Parathyroid adenoma (tissue), 2 donors: ENCODE measurements around the gene B3GAT3.
A peak's percentile ranks its signal among the peaks of the same experiment; 100 is the strongest.

Experiments used
- H2AFZ ChIP-seq: fragments of 300-600 bp; sonication (generic); one replicate; pipeline ENCODE4 v1.7.0; 2017; ENCODE audit warnings: antibody characterized with exemption, mild to moderate bottlenecking
- H3K27ac ChIP-seq: fragments of 300-600 bp; sonication (generic); one replicate; pipeline ENCODE4 v1.7.0; 2017
- H3K27me3 ChIP-seq: fragments of 300-600 bp; sonication (generic); one replicate; pipeline ENCODE4 v1.7.0; 2017; ENCODE audit warnings: low read length; ENCODE audit not compliant: control insufficient read depth, insufficient read depth
- H3K36me3 ChIP-seq: fragments of 300-600 bp; sonication (generic); one replicate; pipeline ENCODE4 v1.7.0; 2017; ENCODE audit warnings: low read length; ENCODE audit not compliant: control insufficient read depth, insufficient read depth
- H3K4me1 ChIP-seq: fragments of 300-600 bp; sonication (generic); one replicate; pipeline ENCODE4 v1.7.0; 2017; ENCODE audit warnings: control low read depth
- H3K4me2 ChIP-seq: fragments of 300-600 bp; sonication (generic); one replicate; pipeline ENCODE4 v1.7.0; 2017; ENCODE audit warnings: low read length
- H3K4me3 ChIP-seq: fragments of 300-600 bp; sonication (generic); one replicate; pipeline ENCODE4 v1.7.0; 2017; ENCODE audit warnings: low read depth, low read length
- H3K79me2 ChIP-seq: fragments of 300-600 bp; sonication (generic); one replicate; pipeline ENCODE4 v1.7.0; 2017; ENCODE audit warnings: control low read depth
- H3K9ac ChIP-seq: fragments of 300-600 bp; sonication (generic); one replicate; pipeline ENCODE4 v1.7.0; 2017; ENCODE audit warnings: mild to moderate bottlenecking
- H3K9me3 ChIP-seq: fragments of 300-600 bp; sonication (generic); one replicate; pipeline ENCODE4 v1.7.0; 2017; ENCODE audit warnings: low read length; ENCODE audit not compliant: control insufficient read depth
- TF ChIP-seq, protein P1 (sequence below): fragments of 300-600 bp; sonication (generic); IDR thresholded peaks from one replicate; pipeline ENCODE4 v1.7.0; 2017; ENCODE audit warnings: antibody characterized with exemption, mild to moderate bottlenecking
- donor health status: primary hyperparathyroidism.

Gene B3GAT3

GRCh38 chr11:62575837-62576236, 45.9 kb downstream of the B3GAT3 start:
- Histone ChIP-seq H3K27me3 (no peaks in the 10 kb centered on the region), H2AFZ (no peak overlapping the region), H3K79me2 (no peaks in the 10 kb centered on the region), H3K9me3 (no peaks in the 10 kb centered on the region), H3K36me3 (no peaks in the 10 kb centered on the region), H3K4me3 (no peak overlapping the region), H3K4me1 (no peaks in the 10 kb centered on the region), H3K9ac (no peak overlapping the region), H3K27ac (peak overlapping the region; percentile 69), H3K4me2 (no peak overlapping the region)
- TF ChIP-seq, protein P1, sequence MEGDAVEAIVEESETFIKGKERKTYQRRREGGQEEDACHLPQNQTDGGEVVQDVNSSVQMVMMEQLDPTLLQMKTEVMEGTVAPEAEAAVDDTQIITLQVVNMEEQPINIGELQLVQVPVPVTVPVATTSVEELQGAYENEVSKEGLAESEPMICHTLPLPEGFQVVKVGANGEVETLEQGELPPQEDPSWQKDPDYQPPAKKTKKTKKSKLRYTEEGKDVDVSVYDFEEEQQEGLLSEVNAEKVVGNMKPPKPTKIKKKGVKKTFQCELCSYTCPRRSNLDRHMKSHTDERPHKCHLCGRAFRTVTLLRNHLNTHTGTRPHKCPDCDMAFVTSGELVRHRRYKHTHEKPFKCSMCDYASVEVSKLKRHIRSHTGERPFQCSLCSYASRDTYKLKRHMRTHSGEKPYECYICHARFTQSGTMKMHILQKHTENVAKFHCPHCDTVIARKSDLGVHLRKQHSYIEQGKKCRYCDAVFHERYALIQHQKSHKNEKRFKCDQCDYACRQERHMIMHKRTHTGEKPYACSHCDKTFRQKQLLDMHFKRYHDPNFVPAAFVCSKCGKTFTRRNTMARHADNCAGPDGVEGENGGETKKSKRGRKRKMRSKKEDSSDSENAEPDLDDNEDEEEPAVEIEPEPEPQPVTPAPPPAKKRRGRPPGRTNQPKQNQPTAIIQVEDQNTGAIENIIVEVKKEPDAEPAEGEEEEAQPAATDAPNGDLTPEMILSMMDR, result no peak

- Histone ChIP-seq H3K4me2 (peak overlapping the region; percentile 75), H3K79me2 (no peaks in the 10 kb centered on the region), H3K4me3 (no peak overlapping the region), H3K36me3 (no peaks in the 10 kb centered on the region), H2AFZ (no peak overlapping the region), H3K27me3 (no peaks in the 10 kb centered on the region), H3K4me1 (no peaks in the 10 kb centered on the region), H3K27ac (peak overlapping the region; percentile 29), H3K9ac (no peak overlapping the region), H3K9me3 (no peaks in the 10 kb centered on the region)
- TF ChIP-seq, protein P1, result no peak
Measured at GRCh38 chr11:62575156-62575555, 46.6 kb downstream of the B3GAT3 start.

DNA sequence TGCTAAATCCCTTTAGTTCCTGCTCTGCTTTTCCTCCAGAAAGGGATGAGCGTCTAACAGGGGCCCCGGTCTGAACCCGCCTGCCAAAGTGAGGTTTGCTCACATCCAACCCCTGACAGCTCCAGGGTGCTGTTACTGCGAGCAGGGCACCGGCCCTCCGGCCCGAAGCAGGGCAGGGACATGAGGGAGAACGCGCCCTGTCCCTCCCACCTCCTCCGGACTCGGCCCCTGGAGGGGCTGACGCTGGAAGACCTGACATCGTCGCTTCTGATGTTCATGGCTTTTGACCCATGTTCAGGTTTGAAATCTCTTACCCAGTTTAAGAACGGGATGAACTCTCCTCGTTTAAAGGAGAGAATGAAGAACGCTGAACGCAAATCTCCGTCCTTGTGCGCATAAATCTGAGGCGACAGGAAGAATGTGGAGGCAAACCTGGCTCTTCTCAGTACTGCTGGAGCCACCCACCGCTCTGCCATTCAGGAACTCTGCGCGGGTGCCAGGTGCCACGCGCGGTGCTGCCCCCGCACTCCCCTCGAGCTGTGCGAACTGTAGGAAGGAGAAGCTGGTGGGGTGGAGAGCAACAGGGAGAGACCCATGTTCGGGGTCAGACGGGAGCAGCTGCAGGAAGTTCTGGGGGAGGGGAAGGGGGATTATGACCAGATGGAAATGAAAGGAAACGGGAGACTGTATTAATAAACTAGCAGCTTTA, 47.3 kb downstream of the B3GAT3 start:
- no peaks in the 10 kb centered on the region for H3K27me3 ChIP-seq
- no peaks in the 10 kb centered on the region for H3K79me2 ChIP-seq
- peak overlapping the region; percentile 75 for H3K4me2 ChIP-seq
- no peaks in the 10 kb centered on the region for H3K9me3 ChIP-seq
- peak overlapping the region; percentile 80 for H3K27ac ChIP-seq
- no peaks in the 10 kb centered on the region for H3K36me3 ChIP-seq
- peak overlapping the region; percentile 88 for H3K4me3 ChIP-seq
- H3K9ac ChIP-seq, result no peak overlapping the region
- no peaks in the 10 kb centered on the region for H3K4me1 ChIP-seq
- TF ChIP-seq, protein P1, result no peak
- peak overlapping the region; percentile 87 for H2AFZ ChIP-seq

DNA sequence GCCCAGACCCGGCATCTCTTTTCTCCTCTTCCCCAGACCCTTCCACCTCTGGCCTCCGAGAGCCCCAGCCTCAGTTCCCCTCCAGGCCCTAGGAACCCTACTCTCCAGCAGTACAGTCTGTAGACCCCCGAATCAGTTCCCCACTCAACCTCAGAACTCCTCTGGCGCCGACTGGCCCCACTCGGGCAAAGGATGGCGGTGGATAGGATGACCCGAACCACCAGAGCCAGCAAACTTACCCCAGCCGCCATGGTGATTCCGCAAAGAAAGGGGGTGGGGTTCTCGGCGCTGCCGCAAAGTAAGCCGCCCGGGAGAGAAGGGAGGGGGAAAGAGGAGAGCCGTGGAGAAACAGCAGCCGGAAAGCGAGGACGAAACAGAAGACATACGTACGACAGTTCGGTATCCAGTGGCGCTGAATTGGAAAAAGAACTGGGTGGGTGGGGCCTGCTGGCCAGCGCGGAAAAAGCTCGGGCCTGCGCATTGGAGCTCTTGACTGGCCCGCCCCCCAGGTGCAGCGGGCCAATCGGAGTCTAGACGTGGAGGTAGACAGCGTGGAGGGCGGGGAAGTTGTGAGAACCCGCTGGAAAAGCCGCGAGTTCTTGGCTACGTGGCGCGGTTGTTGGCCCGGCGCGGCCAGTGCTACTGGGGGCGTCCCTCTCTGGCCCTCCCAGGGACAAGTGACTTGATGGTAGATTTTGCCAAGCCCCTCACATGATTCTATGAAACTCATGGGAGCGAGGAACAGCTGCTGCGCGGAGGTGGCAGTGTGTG, 48.0 kb downstream of the B3GAT3 start, which contains the start of gene EEF1G:
Gene EEF1G, minus strand, starts transcription at position 300 of the 771 bp plus-strand sequence. Its CDS starts 49 bp downstream, at position 251.
- Histone ChIP-seq H2AFZ (peak within 1 kb of the TSS; percentile 87), H3K4me1 (no peaks in the 10 kb centered on the region), H3K36me3 (no peaks in the 10 kb centered on the region), H3K9me3 (no peaks in the 10 kb centered on the region), H3K27ac (peak within 1 kb of the TSS; percentile 80), H3K27me3 (no peaks in the 10 kb centered on the region), H3K4me3 (peak within 1 kb of the TSS; percentile 88), H3K9ac (peak within 1 kb of the TSS; percentile 53), H3K4me2 (peak within 1 kb of the TSS; percentile 84), H3K79me2 (no peaks in the 10 kb centered on the region)
- TF ChIP-seq, protein P1, result no peak
